ENCODE data around the gene LGALS3BP.

LGALS3BP gene

GRCh38 chr17:78935419-78936323 lies 44.1 kb downstream of the LGALS3BP start:
- DNase-seq (ENCODE audit: low read depth): no peak

GRCh38 chr17:78934681-78935418 lies 44.9 kb downstream of the LGALS3BP start:
- DNase-seq (ENCODE audit: low read depth): no peak

- DNase-seq (ENCODE audit: low read depth): no peak
Observed at GRCh38 chr17:78933959-78934568, 45.7 kb downstream of the LGALS3BP start.

DNA sequence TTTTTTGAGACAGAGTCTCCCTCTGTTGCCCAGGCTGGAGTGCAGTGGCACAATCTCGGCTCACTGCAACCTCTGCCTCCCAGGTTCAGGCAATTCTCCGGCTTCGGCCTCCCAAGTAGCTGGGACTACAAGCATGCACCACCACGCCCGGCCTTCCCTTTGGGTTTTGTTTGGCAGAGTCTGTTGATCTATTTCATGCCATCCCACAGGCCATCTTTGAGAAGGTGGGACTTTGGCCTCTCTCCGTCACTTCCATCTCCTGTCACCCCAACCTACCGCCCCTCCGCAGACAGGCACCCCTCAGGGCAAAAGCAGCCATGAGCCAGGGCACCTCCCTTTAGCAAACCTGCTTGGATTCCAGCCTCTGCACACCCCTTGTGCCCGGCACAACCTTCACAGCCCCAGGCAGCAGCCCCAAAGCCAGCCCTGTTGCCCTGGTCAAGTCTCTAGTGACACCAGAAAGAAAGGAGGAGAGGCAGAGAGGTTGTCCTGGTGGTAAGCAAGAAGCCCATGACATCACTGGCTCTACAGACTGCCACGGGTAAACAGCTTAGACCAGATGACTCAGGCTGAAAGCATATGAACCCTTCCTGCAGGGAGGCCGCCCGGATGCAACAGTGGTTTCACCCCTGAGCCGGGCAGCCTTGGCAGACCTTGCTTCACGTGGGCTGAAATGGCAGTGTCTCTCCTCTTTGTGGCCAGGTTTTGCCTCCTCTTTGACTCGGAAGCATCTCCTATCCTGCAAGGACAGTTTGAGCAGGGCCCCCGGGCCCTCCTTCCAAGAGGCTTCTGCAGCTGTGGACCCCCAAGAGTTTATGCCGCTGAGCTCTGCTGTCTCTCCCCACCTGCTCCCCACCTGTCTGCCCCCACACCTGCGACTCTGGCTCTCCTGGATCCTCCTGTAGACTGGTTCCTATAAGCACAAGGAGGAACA lies 46.4 kb downstream of the LGALS3BP start:
- DNase-seq (ENCODE audit: low read depth): no peak

DNA sequence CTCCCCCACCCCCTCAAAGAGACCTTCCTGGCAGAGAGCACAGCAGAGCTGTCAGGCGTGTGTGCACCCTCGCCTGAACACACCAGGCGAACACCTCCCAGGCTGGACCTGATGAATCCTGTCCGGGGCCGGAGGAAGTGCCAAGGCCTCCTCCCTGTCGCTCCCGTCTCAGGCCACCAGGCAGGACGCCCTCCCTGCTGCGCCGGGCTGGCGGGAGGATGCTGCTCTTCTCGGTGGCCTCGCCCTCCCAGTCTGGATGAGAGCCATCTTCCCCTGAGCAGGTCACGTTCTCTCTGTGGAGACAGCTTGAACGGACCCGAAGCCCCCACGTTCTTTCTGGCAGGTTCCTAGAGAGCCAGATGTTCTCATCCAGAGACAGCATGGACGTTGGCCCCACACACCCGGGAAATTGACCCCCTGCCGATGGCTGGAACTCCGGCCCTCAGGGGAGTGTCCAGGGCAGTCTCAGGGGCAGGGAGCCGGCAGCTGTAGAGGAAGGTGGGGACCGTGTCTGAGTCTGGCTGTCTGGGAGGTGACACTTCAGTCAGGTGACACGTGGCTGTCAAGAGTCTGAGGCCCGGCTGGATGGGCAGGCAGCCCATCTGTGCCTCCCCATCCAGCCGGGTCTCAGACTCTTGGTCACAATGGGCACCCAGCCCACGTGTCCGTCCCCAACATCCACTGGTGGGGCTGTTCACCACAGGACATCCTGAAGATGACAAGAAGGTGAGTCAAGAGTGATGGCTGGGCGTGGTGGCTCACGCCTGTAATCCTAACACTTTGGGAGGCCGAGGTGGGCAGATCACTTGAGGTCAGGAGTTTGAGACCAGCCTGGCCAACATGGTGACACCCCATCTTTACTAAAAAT lies 49.6 kb downstream of the LGALS3BP start:
- DNase-seq (ENCODE audit: low read depth): no peak

DNA sequence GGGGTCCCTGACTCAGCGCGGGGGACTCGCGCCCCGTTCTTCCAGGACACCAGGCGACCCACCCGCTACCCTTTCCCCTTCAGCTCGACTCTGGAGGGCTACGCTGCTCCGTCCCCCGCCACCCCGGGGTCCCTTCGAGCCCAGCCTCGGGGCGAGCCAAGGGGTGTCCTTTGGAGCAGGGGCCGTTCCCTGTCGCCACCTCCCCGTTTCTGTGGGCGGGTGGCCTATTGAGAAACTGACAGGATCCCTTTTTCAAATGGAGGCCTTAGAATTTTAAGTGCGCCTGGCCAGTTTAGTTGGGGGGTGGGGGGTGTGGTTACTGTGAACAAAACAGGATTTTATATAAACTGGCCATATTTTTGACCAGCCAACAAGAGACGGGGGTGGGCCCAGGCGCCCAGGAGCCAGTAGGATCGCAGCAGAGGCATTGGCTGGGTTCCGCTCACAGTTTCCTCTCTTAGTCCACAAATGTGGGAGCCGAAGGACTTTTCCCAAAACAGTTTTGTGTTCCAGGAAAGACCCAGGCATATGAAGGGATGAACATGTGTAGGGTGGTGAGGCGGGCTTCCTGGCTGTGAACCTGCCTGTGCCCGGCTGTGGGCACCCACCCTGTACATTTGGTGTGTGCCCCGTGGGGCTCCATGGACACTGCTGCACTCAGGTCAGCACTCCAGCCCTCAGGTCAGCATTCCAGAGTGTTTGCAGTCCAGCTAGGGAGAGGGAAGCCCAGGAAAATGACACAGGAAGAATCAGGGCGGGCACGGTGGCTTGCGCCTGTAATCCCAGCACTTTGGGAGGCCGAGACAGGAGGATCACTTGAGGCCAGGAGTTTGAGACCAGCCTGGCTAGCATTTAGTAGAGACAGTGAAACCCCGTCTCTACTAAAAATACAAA lies 53.8 kb downstream of the LGALS3BP start:
- no peak for DNase-seq (ENCODE audit: low read depth)

- DNase-seq (ENCODE audit: low read depth): peak; percentile 26
Observed at GRCh38 chr17:78925234-78925633, 54.5 kb downstream of the LGALS3BP start, which contains the start of gene TIMP2. TSS of gene TIMP2 (minus strand) at chr17:78925387. CDS start at chr17:78925088, 299 bp downstream.

DNA sequence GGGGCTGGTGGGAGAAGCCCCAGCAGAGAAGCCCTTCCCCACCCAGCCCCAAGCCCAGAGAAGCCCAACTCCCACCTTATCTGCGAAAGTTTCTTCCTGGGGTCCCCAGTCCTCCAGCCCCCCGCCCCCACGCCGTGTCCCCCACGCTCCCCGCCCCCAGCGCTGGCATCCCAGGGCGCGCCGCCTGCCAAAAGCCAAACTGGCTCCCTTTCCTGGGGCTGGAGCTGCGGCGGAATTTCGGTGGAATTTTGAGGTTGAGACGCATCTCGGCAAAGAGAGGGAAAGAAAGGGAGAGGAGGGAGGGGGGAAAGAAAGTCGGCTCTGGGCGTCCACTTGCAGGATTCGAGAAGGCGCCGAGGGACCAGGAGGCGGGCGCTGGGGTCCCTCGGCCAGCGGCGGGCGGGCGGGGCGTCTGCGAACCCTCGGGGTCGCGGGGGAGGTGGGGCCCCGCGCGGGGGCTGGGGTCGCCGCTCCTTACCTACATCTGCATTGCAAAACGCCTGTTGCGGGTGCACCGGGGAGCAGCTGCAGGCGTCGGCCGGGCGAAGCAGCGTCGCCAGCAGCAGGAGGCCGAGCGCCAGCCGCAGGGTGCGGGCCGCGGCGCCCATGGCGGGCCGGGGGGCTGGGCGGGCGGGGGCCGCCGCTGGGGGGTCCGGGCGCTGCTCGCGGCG lies 55.1 kb downstream of the LGALS3BP start:
- no peak for DNase-seq (ENCODE audit: low read depth)

GRCh38 chr17:78923660-78924453 lies 55.9 kb downstream of the LGALS3BP start:
- DNase-seq (ENCODE audit: low read depth): peak; percentile 8

- DNase-seq (ENCODE audit: low read depth): no peak
Observed at GRCh38 chr17:78922816-78923498, 56.8 kb downstream of the LGALS3BP start.

GRCh38 chr17:78921437-78921971 lies 58.2 kb downstream of the LGALS3BP start:
- DNase-seq (ENCODE audit: low read depth): no peak

Measured in stimulated activated CD8-positive, alpha-beta memory T cell treated with anti-CD3 and anti-CD28 coated beads, Interleukin-7, amount 100 ng/mL, for 24 hours (primary cell).